ENCODE measurements around the gene POM121L2. TPM values are rescaled to one million over a fixed set of nuclear protein-coding genes. Genes with fewer than 3 reads are reported as not detected.

The POM121L2 gene
- total RNA-seq, 1 experiment from 2014 or later, result not detected

DNA sequence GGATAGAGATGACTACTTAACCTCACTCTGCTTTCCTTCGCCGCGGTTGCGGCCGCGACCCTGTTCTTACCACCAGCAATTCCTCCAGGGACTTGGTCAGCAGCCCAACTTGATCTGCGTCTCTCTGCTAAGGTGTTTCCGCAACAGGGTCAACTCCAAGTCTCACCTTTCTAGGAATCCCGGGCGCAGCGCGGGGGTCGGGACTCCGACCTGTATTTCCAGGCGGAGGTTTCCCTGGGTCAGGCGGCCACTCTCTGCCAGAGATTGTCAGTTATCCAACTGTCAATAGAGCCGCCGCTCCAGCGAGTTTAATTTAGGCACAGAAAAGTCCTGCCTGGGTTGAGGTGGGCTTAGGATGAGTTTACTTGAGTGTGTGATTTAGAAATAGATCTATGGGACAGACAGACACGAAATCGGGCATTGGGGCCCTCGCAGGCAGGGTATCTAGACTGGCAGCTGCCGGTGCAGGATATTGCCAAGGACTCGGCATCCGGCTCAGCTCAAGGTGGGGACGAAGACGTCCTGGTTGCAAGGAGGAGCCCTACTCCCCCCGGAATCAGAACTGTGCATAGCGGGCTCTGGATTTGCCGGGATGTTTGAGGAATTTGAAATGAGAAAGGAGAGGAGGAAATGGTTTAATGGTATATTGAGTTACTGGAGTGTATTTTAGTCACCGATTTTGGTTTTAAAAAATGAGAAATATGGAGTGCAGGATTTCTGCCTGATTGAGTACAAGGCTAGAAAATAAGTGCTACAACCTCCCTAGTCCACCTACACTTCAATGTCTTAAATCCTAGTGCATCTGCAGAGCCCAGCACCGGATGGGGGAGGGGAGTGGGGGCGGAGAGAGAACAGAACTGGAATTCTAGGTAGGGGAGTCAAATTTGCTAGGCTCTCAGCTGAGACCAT is 23.7 kb downstream of the POM121L2 start:
- TF ChIP-seq, protein P1, sequence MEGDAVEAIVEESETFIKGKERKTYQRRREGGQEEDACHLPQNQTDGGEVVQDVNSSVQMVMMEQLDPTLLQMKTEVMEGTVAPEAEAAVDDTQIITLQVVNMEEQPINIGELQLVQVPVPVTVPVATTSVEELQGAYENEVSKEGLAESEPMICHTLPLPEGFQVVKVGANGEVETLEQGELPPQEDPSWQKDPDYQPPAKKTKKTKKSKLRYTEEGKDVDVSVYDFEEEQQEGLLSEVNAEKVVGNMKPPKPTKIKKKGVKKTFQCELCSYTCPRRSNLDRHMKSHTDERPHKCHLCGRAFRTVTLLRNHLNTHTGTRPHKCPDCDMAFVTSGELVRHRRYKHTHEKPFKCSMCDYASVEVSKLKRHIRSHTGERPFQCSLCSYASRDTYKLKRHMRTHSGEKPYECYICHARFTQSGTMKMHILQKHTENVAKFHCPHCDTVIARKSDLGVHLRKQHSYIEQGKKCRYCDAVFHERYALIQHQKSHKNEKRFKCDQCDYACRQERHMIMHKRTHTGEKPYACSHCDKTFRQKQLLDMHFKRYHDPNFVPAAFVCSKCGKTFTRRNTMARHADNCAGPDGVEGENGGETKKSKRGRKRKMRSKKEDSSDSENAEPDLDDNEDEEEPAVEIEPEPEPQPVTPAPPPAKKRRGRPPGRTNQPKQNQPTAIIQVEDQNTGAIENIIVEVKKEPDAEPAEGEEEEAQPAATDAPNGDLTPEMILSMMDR (IDR thresholded peaks at IDR 0.05; ENCODE audit: unreplicated experiment), result no peak
- H3K27ac Mint-ChIP-seq (ENCODE audit: unreplicated experiment), result no peak overlapping the region
- intact Hi-C loops (cut with micrococcal nuclease; ENCODE audit: unreplicated experiment), result no loop called here
- H3K27me3 Mint-ChIP-seq (ENCODE audit: unreplicated experiment), result no peaks in the 10 kb centered on the region
- H3K4me3 Mint-ChIP-seq (ENCODE audit: low read depth, unreplicated experiment), result no peak overlapping the region
- no TSS peak for BruUV-seq (replicated peaks)
- CTCF ChIA-PET, result no interaction called here
- H3K9me3 Mint-ChIP-seq (ENCODE audit: low read depth, unreplicated experiment), result peaks cover 5% of the 10 kb centered on the region
- H3K4me1 Mint-ChIP-seq (ENCODE audit: low read depth, unreplicated experiment), result no peaks in the 10 kb centered on the region
- DNase-seq, result no peak
- no peaks in the 10 kb centered on the region for H3K36me3 Mint-ChIP-seq (ENCODE audit: insufficient read depth, unreplicated experiment)

DNA sequence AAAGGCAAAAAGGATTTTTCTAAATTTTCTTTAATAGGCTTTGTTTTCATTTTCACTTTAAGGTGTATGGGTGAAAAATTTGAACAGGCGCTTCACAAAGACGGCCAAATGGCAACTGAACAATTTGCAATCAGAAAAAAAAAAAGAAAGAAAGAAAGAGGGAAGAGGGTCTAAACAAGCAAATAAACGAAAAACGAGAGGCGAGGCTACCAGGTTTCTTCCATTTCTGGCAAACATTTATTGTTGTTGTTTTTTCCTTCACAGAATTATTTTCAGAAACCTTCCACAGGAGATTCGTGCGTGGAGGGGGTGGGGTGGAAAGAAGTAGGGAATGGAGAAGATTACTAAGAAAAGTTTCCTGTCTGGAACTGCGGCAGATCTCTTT is 24.3 kb downstream of the POM121L2 start:
- intact Hi-C loops (cut with micrococcal nuclease; ENCODE audit: unreplicated experiment), result no loop called here

DNA sequence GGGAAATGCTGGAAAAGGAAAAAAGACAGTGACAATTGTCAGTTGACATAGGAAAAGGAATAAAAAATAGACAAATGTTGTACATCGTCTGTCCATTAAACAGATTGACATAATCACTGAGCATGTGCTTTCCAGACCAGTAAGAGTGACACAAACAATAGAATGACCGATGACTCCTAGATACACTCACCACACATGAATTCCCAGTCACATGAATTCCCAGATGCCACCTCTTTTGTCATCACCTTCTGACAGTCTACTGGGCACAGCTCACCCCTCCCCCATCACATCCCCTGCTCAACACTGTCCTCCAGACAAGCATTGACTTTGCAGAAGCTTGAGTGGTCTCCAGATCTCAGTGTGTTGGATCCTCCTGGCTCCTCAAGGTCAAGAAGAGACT is 25.9 kb downstream of the POM121L2 start:
- no peak for DNase-seq
- BruUV-seq (replicated peaks), result no TSS peak
- Mint-ChIP-seq H3K9me3 (ENCODE audit: low read depth, unreplicated experiment) (peaks cover 2% of the 10 kb centered on the region), H3K4me1 (ENCODE audit: low read depth, unreplicated experiment) (no peaks in the 10 kb centered on the region), H3K4me3 (ENCODE audit: low read depth, unreplicated experiment) (no peak overlapping the region), H3K27ac (ENCODE audit: unreplicated experiment) (no peak overlapping the region), H3K36me3 (ENCODE audit: insufficient read depth, unreplicated experiment) (peaks cover 2% of the 10 kb centered on the region), H3K27me3 (ENCODE audit: unreplicated experiment) (no peaks in the 10 kb centered on the region)
- TF ChIP-seq, protein P1 (IDR thresholded peaks at IDR 0.05; ENCODE audit: unreplicated experiment), result no peak
- intact Hi-C loops (cut with micrococcal nuclease; ENCODE audit: unreplicated experiment), result no loop called here
- CTCF ChIA-PET, result no interaction called here

More for the DNA sequence above, 24.3 kb downstream of the POM121L2 start:
- CTCF ChIA-PET, result no interaction called here
- Mint-ChIP-seq H3K4me3 (ENCODE audit: low read depth, unreplicated experiment) (no peak overlapping the region), H3K4me1 (ENCODE audit: low read depth, unreplicated experiment) (no peaks in the 10 kb centered on the region), H3K36me3 (ENCODE audit: insufficient read depth, unreplicated experiment) (no peaks in the 10 kb centered on the region), H3K9me3 (ENCODE audit: low read depth, unreplicated experiment) (peaks cover 5% of the 10 kb centered on the region), H3K27ac (ENCODE audit: unreplicated experiment) (no peak overlapping the region), H3K27me3 (ENCODE audit: unreplicated experiment) (no peaks in the 10 kb centered on the region)
- BruUV-seq (replicated peaks), result no TSS peak
- no peak for DNase-seq
- TF ChIP-seq, protein P1 (IDR thresholded peaks at IDR 0.05; ENCODE audit: unreplicated experiment), result no peak

DNA sequence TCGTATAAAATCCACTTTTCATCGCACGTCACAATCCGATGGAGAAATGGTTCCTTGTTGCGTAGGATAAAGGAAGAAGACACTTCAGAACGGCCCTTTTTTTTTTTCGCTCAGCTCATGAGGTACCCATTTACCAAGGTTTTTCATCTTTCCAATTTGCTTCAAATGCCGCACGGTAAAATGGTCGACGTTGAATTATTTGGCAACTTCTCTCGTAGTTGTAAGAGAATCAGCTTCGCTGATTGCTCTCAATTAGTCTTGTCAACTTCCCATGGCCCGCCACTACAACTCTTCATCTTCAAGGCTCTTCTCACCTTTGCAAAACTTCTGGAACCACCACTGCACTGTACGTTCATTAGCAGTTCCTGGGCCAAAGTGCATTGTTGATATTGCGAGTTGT is 28.8 kb downstream of the POM121L2 start:
- no peak for DNase-seq
- Mint-ChIP-seq H3K9me3 (ENCODE audit: low read depth, unreplicated experiment) (peaks cover 2% of the 10 kb centered on the region), H3K36me3 (ENCODE audit: insufficient read depth, unreplicated experiment) (peaks cover 20% of the 10 kb centered on the region), H3K4me3 (ENCODE audit: low read depth, unreplicated experiment) (no peak overlapping the region), H3K4me1 (ENCODE audit: low read depth, unreplicated experiment) (peaks cover 8% of the 10 kb centered on the region), H3K27ac (ENCODE audit: unreplicated experiment) (no peak overlapping the region), H3K27me3 (ENCODE audit: unreplicated experiment) (no peaks in the 10 kb centered on the region)
- intact Hi-C loops (cut with micrococcal nuclease; ENCODE audit: unreplicated experiment), result no loop called here
- CTCF ChIA-PET, result interaction anchor here (0.6 kb wide), 1 partner anchor 220 kb away, joined by 3 read pairs; no protein-coding TSS in a partner anchor
- no TSS peak for BruUV-seq (replicated peaks)
- TF ChIP-seq, protein P1 (IDR thresholded peaks at IDR 0.05; ENCODE audit: unreplicated experiment), result no peak
